D721Med (cell line): ENCODE data around the gene MTSS2.
"Not testable (repeated sequence)": the region's sequence is repeated elsewhere in the genome, so short reads cannot be mapped to it uniquely, and the experiment has no call there.

ENCODE experiments used
- DNase-seq: peaks from one replicate; pipeline ENCODE4 v3.0.0; 2011; ENCODE audit warnings: low spot score; ENCODE audit not compliant: insufficient read length
- FAIRE-seq: peaks from 2 replicates; lab custom pipeline; 2011; peaks lifted over from hg19 to GRCh38; lab: Jason Lieb, UNC
- CTCF ChIP-seq: IDR thresholded peaks from 2 replicates; pipeline ENCODE4 v1.5.1; 2012; ENCODE audit warnings: mild to moderate bottlenecking, control low read depth; ENCODE audit not compliant: insufficient read depth; ENCODE audit errors: missing control alignments

MTSS2 gene

DNA sequence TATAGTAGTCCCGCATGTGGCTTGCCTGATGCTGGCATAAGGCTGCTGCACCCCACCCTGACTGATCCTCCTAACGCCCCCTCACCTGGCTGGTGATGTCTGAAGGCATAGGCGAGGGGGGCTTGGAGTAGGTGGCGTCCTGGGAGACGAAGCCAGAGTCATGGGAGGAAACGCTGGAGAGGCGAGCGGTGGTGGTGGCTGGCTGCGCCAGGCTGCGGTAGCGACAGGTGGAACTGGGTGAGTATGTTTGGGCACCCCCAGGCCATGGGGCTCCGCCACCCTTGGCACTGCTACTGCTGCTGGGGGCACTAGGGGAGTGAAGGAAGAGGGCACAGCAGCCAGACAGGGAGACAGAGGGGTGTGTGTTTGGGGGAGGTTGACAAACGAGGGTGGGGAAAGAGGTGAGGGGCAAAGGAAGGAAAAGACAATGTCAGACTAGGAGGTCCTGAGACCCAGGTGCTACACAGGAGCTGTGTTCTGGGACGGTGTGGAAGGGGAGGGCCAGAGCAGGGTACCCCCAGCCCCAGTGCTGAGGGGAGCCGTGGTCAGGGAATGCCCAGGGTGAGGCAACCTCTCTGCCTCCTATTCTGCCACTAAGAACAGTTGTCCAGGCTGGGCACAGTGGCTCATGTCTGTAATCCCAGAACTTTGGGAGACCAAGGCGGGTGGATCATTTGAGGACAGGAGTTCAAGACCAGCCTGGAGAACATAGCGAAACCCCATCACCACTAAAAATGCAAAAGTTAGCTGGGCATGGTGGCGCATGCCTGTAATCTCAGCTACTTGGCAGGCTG lies 11.4 kb downstream of the MTSS2 start:
- DNase-seq (no peak), FAIRE-seq (no peak)
- no peak for TF ChIP-seq CTCF

DNA sequence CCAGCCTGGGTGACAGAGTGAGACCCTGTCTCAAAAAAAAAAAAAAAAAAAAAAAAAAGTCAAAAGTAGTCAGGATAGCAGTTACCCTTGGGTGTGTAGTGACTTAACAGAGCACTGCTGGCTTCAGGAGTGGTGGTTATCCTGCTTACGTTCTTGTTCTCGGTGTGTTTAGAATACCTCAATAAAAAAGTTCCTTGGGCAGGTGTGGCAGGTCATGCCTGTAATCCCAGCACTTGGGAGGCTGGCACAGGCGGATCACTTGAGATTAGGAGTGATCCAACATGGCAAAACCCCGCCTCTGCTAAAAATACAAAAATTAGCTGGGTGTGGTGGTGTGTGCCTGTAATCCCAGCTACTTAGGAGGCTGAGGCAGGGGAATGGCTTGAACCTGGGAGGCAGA lies 14.9 kb downstream of the MTSS2 start:
- not testable (repeated sequence) for FAIRE-seq, DNase-seq

- no peak for FAIRE-seq
- TF ChIP-seq CTCF, result no peak
- no peak for DNase-seq
These were observed 15.7 kb downstream of the MTSS2 start for GRCh38 chr16:70670175-70670574.

GRCh38 chr16:70665806-70666735 lies 19.8 kb downstream of the MTSS2 start:
- no peak for FAIRE-seq
- TF ChIP-seq CTCF, result no peak
- no peak for DNase-seq

- FAIRE-seq (no peak), DNase-seq (no peak)
These were observed 20.6 kb downstream of the MTSS2 start for GRCh38 chr16:70665113-70665694.

DNA sequence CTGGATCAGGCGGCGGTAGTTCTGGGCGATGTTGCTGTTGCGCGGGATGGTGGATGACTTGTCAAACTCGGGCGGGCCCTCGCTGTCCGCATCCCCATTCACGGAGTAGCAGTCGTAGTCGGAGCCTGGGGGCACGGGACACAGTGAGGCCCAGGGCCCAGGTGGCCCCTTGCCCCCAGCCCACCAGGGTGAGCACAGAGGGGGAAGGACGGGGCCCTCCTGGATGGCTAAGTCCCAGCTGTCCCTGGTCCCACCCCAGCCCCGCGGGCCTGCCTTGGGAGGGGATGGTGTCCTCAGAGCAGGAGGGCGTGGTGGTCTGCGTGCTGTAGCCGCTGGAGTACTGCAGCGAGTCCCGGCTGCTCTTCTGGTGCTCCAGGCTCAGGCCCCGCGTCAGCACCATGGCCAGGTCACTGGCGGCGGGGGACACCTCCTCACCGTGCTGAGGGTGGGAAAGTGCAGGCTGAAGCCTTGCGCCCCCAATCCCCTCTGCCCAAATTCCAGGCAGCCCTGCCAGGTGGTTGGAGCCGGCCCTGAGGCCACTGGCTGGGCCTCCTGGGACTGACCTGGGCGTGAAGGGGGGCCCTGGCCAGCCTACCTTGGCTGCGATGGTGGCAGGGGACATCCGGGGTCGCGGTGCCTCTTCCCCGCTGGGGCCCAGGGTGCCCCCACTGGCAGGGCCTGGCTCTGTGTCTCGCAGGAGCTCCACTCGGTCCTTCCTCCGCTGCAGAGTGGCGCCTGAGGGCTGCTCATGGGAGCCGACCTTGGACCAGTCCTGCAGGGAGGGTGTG lies 21.3 kb downstream of the MTSS2 start:
- no peak for TF ChIP-seq CTCF
- FAIRE-seq (no peak), DNase-seq (no peak)

More at GRCh38 chr16:70665113-70665694, 20.6 kb downstream of the MTSS2 start:
- no peak for TF ChIP-seq CTCF
